Measurements from ENCODE around the gene ACTG1.

Gene ACTG1

DNA sequence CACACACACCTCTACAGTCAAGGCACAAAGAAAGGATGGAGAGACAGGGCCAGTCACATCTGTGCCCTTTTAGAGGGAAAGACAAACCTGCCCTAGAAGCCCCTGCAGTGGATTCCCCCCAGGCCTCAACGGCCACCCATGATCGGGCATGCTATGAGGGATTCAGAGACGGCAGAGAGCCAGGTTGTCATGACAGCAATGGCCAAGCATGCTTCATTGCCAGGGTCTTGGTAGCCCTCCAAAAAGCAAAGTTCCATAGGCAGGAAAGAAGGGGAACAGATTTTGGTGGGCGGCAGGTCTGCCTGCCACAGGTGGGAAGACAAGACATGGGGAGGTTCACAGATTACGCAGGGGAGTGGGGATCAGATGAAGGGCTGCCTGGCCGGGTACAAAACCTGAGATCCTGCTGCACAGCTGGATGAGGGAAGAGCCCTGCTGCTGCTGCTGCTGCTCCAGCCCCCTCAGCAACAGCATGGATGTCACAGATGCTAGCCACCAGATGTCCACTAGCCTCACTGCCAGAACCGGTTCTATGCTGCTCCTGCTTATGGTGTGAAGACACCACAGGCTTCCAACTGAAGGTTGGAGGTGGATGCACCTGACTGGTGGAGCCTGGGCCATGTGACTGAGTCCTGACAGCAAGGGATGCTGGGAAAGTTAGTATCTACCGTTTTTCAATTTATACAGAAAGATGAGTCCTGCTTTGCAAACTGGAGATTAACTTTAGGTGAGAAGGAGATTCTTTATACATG, 17.8 kb downstream of the ACTG1 start:
- DNase-seq (ENCODE audit: low spot score) = no peak

DNA sequence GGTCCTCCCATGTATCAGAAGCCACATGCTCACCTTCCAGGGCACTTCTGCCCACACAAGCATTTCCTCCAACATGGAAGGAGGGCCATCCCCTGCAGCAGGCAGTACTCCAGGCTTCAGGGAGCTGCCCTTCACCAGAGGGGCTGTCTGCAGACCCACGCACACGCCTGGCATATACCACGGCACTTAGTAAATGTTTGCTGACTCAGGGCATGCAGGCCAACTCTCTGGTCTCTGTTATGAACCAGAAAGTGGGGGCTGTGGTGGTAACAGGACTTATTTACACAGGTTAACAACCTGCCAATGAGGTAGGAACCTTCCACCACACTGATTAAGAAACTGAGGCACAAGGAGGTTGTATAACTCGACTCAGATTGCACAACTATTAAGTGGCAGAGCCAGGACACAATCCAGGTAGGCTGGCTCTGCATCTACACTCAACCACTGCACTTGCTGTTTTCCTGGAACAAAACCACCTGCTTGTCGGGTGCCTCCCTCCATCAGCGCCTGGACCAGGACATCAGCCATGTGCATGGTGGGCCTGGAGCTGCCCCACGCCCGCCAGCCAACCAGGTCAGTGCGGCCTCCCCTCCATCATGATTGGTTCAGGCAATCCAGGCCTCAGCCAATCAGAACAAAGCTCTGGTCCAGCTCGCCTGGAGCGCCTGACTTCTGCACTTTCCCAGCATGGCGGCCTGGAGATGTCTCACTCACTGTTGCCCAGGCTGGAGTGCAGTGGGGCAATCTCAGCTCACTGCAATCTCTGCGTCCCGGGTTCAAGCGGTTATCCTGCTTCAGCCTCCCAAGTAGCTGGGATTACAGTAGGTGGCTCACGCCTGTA, 19.2 kb downstream of the ACTG1 start:
- no peak for DNase-seq (ENCODE audit: low spot score)

DNA sequence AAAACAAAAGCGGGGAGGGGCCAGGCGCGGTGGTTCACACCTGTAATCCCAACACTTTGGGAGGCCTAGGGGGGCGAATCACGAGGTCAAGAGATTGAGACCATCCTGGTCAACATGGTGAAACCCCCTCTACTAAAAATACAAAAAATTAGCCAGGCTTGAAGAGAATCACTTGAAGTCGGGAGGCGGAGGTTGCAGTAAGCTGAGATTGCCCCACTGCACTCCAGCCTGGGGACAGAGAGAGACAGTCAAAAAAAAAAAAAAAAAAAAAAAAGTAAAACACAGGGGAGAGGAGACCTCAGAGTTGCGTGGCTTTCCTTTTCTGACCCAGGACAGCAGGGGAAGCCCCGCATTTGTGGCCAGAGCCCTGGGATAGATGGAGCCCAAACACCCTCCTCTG, 19.9 kb downstream of the ACTG1 start:
- DNase-seq (ENCODE audit: low spot score) = no peak

DNA sequence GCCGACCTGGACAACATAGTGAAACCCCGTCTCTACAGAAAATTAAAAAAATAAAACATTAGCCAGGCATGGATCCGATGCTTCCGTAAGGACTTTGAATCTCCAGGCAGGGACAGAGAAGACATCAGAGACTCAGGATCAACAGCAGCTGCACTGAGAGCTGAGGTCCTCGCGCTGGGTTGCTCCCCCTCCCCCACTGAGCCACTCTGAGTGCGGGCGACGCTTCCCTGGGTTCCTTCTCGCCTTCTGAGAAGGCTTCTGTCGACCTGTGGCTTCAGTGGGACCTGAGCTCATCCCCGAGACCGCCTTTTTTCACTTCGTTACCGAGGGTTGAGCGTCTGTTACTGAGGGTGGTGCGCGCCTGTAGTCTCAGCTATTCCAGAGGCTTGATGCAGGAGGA, 20.4 kb downstream of the ACTG1 start:
- DNase-seq (ENCODE audit: low spot score) = no peak

DNA sequence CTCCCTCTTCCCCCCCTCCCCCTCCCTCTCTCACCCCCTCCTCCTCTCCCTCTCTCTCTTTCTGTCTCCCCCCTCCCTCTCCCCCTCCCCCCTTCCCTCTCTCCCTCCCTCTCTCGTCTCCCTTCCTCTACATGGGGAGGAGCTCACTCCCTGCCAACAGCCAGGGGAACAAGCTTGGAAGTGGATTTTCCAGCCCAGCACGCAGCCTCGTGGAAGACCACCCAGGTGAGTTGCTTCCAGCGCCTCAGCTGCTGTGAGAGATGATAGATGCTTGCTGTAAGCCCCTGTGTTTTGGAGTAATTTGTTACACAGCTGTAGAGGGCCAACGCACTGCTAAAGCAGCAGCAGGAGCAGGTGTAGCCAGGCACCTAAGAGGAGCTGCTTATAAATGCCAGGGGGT, 20.8 kb downstream of the ACTG1 start:
- DNase-seq (ENCODE audit: low spot score) = no peak

DNA sequence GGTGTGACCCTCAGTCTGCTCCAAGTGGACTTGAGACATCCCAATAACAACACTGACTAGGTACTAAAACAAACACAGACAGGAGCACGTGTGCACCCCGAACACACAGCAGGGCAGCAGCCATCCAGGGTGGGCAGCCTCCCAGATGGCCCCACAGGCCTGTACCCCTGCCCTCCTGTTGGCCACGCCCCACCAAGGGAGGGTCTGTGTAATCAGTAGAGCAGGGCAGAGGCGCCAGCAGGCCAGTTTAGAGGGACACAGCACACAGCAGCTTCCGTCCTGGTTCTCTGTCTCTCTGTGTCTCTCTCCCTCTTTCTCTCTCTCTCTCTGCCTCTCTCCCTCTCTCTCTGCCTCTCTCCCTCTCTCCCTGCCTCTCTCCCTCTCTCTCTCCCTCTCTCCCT, 21.4 kb downstream of the ACTG1 start:
- DNase-seq (ENCODE audit: low spot score) = no peak

DNA sequence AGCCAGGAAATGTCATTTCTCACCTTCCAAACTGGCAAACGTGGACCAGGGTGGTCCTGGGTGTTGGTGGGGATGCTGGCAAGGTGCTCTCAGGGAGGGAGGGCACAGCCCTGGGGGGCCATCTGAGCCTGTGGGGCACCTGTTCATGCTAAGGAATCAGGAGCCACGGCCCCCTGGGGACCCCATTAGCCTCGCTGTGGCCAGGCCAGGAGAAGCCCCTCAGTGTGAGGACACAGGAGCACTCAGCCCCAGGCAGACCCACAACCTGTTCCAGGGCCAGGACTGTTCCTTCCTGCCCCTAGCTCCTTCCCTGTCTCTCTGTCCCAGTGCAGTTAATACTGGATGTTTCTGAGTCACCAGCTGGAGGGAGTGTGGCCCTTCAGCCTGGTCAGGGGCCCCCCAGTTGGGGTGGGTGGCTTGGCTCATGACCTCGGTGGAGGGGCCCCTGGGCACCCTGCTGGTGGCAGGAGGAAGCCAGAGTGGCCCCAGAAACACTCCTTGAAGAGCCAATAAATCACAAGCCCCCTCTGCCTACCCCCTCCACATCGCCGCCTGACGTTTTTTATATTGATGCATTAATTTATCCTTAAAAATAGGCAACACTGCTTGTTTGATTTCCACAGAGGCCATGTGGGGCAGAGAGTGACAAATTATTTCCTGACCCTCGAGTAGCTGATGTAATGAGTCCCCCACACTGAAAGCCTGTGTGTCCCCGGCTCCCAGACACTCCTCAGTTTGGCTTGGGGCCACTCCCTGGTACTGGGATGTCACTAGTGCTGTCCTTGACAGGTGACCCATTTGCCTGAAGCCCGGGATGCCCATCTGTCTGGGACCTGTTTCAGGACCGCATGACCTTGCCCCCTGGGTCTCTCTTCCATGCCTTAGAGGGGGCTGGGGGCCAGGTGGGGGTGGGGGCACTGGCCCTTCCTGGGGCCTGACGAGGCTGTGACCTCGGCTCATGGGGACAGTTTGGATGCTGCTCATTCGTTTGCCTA, 22.3 kb downstream of the ACTG1 start:
- no peak for DNase-seq (ENCODE audit: low spot score)

DNA sequence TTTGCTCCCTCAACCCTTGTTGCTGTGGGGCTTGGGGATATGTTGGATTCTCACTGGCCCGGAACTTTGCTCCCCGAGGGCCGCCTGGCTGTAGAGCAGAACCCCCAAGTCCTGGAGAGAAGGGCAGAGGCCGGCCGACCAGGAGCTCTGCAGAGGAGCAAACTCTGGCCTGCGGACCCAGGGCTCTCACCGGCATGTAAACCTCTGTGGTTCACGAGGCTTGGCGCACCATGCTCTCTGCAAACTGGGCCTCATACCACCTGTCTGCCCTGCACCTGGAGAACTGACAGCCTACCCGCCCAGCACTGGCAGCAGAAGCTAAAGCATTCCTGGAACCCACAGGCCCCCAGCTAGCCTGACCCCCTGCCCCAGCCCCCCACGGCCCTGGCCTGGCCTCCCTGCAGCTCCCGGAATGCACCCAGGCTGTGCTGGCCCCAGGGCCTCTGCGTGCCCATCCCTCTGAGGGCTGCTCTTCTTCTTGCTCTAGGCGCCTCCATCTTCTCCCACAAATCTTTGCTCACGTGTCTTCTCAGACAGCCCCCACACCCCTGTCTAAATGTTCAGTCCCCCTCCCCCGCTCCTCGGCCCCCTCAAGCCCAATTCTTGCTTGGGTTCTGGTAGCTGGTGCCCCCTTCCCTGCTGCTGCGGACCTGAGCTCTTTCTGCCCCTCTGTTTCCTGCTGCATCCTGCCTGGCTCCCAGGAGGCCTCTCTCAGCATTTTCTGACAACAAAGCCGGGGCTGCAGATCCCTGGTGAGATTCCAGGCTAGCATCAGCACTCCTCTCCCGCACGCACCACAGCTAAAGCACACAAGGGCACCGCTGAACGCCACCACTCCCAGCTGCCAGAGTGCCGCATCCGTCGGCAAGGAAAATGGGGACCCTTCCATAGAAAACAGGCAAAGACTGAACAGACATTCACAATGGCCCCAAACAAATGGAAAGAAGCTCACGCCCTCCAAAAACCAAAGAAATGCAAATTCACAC, 23.3 kb downstream of the ACTG1 start:
- DNase-seq (ENCODE audit: low spot score) = no peak

DNA sequence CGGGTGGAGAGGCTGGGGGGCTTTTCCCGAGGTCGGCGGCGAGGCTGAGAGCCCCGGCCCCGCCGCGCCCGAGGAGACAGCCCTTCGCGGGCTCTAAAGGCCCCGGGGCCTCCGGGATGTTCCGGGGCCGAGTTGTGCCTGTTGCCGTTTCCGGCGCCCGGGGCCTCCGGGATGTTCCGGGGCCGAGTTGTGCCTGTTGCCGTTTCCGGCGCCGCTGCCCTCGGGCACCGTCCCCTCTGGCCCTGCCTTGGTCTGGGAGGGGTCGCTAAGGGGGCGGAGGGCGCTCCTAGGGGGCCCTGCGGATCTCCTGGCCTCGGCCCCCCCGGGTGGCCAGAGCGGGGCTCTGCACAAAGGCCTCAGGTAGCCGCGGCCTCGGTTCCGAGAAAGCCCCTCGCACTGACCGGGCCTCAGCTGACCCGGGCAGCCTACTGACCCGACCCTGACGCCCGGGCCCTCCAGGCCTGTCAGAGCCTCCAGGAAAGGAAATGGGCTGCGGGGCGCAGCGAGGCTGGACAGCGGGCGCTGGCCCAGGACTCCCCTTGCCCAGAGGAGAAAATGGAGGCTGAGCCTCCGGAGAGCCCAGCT, 24.2 kb downstream of the ACTG1 start:
- no peak for DNase-seq (ENCODE audit: low spot score)

DNA sequence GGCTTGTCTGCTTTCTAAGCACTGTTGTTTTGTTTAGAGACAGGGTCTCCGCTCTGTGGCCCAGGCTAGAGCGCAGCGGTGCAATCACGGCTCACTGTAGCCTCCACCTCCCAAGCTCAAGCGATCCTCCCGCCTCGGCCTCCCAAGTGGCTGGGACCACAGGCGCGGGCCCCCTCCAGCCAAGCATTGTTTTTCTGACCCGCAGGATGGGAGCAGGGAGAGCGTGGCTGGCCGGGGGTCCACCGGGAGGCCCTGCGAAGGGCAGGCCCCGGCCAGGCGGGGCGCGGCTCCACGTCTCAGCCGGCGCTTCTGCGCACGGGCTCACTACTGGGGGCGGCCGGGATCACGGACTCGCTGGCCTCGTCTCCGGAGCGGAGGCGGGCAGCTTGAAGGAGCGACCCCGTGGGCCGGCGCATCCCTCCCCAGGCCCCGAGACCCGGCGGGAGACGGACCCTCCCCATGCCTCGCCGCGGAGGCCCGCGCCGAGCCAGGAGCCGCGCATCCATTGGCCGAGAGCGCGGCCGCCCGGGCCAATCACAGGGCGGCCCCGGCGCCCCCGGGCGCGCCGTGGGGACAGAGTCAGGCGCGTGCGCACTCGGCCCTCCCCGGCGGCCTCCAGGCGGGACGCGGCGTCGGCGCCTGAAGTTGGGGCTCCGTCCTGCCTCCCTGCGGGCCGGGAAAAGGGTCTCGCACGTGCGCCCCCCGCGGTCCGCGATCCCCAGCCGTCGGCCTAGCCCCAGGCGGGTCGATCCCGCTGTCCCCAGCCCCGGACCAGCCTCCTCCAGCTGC, 24.9 kb downstream of the ACTG1 start:
- DNase-seq (ENCODE audit: low spot score) = peak; percentile 82

DNA sequence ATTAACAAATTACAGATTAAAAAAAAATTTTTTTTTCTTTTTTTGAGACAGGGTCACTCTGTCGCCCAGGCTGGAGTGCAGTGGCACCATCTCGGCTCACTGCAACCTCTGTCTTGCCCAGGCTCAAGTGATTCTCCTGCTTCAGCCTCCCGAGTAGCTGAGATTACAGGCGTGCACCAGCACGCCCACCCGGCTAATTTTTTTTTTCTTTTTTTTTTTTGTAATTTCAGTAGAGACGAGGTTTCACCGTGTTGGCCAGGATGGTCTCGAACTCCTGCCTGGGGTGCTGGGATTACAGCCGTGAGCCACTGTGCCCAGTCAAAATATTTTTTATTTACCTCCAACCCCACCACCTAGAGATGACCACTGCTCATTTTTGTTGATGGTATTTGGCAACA, 25.5 kb downstream of the ACTG1 start:
- DNase-seq (ENCODE audit: low spot score) = no peak

DNA sequence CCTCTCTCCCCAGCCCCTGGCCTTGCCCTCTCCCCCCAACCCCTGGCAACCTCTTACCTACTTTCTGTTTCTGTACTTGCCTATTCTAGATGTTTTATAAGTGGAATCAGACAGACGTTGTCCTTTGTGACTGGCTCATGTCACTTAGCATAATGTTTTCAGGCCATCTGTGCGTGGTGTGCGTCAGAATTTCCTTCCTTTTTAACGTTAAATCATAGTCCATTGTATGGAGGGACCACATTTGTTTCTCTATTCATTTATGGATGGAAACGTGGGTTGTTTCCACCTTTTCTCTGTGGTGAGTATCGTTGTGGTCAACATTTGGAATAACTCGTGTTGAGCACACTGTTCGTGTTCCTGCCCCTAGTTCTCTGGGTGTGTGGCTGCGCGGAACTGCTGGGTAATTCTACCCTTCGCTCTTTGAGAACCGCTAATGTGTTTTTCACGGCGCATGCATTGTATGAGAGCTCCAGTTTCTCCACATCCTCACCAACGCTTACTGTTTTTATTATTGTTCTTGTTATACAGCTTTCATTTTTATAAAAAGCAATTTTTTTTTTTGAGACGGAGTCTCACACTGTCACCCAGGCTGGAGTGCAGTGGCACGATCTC, 26.3 kb downstream of the ACTG1 start:
- no peak for DNase-seq (ENCODE audit: low spot score)

DNA sequence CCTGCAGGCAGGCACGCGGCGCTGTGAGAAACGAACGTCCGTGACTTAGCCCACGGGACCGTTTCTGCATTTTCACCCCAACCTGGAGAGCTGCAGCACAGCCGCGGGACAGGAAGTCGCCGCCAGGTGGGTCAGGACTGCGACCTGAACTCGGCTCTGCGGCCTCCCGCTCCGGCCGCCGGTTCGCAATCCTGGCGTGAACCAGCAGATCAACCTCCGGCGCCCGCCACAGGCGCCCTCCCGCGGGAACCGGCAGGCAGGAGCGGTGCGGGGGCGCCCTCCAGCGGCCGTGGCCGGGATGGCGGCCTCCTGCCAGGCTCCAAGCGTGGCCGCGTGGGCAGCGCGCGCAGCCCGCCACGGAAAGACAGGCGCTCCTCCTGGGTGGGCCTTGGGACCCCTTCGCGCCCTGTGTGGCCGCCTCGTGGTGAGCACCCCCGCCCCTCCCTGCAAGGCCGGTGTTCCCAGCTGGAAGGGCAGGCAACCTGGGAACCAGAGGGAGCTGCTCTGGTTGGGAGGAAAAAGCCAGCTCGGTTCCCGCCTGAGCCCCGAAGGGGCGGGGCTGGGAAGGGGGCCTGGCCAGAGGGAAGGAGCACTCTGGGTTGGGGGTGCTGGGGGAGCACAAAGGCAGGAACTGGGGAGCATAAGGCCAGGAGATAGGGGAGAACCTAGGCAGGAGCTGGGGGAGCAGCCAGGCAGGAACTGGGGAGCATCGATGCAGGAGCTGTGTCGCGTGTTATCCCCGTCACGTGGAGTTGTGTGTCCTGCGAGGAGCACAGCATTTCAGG, 28.2 kb downstream of the ACTG1 start:
- peak; percentile 58 for DNase-seq (ENCODE audit: low spot score)

DNA sequence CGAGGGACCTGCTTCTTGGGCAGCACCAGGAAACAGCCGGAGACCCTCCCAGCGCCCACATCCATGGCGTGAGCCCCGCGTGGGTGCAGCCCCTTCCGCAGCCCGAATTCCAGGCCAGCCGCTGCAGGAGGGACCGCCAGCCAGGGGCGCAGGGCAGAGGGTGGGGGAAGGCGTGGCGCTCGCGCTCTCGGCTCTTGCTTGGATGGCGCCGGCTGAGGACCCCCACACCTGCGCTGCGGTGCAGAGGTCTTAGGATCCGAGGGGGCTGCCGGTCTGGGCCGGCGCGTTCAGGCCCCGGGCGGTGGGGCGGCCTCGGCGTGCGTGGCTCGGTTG, 28.8 kb downstream of the ACTG1 start:
- DNase-seq (ENCODE audit: low spot score) = no peak

DNA sequence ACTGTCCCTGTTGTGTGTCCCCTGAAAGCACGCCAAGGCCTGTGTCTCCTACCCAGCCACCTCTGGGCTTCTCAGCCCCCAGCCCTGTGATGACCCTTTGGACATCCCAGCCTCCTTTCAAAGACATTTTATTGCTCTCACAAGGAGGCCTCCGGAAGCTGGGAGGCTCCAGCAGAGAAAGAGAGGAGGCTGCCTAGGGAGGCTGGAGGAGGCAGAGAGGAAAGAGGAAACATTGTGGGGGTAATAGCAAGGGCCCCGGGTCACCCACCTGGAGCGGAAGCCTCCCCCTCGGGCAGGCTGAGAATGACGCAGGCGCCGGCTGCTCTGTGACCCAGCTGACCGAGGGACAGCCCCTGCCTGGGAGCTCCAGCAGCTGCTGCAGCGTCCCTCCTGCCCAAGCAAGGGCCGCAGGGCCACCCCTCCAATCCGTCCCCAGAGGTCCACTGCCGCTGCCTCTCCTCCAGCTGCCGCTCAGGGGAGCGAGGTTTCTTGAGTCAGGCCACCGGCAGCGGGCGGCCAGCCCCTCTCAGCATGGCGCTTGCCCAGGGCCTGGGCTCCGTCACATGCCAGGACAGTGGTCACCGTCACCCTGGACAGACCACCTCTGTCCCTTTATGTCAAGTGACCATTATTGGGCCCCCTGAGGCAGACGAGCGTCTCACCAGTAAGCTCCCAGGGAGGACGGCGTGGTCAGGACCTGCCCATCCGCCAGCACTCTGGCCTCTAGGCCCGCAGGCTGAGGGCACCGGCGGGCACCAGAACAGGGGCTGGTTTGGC, 29.3 kb downstream of the ACTG1 start:
- DNase-seq (ENCODE audit: low spot score) = no peak

DNA sequence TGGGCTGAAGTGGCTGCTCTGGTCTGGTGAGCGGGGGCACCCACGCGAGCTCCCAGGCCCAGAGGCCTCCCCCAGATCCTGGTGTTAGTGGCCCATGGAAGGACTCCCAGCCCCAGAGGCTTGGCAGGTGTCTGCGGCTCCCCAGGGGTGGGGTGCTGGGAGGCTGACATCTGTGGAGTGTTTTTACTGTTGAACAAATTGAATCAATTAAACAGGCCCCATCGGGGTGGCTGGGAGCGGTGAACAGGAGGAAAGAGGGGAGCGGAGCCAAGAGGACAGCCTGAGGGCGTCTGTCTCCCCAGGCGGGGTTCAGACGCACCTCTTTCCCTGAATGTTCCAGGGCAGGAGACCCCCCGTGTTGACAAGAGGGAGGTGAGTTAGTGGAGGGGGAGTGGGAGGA, 29.9 kb downstream of the ACTG1 start:
- no peak for DNase-seq (ENCODE audit: low spot score)

DNA sequence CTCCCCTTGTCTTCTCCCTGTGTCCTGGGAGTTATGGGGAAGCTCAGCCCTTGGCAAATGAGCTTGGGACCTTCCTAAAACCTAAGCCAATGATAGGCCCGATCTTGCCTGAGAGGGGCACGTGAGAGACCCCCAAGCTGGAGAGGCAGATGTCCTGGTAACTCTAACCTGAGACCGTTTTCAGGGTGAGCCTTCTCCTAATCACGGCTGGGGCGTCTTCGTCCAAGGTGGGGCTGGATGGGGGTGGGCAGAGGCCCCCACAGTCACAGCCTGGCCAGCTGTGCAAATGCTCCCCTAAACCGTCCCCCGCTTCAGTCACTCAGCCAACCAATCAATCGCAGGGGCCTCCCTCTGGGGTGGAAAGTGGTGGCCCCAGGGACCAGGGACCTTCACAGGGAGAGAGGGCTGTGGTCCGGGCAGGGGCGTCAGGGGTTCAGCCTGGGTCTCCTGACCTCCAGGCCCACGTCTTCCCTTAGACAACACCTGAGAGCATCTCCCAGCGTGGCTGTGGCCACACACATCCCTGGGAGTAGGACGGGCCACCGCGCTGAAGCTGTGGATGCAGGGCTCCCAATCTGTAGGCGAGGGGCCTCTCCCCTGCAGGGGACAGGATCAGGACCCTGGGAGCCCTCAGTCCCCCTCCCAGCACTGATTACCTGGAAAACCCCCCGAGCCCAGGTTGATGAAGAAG, 30.6 kb downstream of the ACTG1 start:
- DNase-seq (ENCODE audit: low spot score) = no peak

Measured in COLO829 (cell line).